ENCODE measurements around the gene RNF112.

Gene RNF112

DNA sequence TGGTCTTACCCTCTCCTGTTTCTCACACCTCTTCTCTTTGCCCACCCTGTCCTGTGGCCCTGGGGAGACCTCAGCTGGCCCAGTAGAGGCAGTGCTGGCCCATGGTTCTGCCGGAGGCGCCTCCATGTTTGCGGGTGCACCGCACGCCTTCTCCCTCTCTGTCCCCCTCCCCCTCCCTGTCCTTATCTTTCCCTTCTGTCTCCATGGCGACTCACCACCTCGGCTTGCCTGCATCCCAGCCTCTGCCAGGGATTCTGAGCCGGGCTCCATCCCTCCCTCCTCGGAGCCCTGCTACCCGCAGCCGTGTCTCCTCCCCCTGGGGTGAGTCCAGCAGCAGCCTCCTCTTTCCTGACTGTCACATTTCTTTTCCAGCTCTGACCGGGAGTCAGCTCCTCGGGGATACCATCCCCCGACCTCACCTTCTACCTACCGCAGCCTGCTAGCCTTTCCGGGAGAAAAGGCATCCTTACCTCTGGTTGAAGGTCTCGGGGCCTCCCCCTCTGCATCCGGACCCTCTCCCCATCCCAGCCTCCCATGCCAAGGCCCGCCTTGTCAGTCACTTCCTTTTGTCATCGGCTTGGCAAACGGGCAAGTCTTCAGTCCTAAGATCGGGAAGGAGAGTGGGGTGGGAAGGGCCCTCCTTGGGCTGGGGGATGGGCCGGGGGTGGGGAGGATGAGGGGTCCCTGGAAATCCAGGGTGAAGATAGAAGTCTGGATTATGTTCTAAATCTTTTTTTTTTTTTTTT lies at the start of gene RNF112:
Gene RNF112, plus strand, starts transcription at position 358 of the 746 bp plus-strand sequence. Its CDS starts 177 bp downstream, at position 535.
- DNase-seq (ENCODE audit: low read depth): no peak

GRCh38 chr17:19361326-19361725 lies 49.7 kb upstream of the RNF112 start:
- DNase-seq (ENCODE audit: low read depth): no peak

DNA sequence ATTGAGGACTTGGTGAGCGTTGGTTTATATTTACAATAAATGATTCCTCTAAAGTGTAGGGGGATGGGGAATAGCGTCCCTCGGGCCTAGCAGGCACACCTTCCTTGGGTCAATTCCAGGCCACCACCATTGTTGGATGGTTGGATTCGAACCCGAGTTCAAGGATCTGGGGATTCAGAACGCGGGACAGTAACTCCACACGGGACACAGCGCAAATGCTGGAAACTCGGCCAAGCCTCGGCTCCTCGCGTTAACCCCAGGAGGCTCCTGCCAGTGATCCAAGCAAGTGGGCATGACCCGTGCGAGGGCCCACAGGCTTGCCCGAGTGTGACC lies 49.1 kb upstream of the RNF112 start:
- no peak for DNase-seq (ENCODE audit: low read depth)

- peak; percentile 87 for DNase-seq (ENCODE audit: low read depth)
These were observed 48.5 kb upstream of the RNF112 start, which contains the start of gene B9D1 for GRCh38 chr17:19362277-19363113. Gene B9D1, minus strand, starts transcription at chr17:19362723. Its CDS starts 154 bp downstream, at chr17:19362569.

- DNase-seq (ENCODE audit: low read depth): no peak
These were observed 48.0 kb upstream of the RNF112 start for GRCh38 chr17:19363114-19363438.

DNA sequence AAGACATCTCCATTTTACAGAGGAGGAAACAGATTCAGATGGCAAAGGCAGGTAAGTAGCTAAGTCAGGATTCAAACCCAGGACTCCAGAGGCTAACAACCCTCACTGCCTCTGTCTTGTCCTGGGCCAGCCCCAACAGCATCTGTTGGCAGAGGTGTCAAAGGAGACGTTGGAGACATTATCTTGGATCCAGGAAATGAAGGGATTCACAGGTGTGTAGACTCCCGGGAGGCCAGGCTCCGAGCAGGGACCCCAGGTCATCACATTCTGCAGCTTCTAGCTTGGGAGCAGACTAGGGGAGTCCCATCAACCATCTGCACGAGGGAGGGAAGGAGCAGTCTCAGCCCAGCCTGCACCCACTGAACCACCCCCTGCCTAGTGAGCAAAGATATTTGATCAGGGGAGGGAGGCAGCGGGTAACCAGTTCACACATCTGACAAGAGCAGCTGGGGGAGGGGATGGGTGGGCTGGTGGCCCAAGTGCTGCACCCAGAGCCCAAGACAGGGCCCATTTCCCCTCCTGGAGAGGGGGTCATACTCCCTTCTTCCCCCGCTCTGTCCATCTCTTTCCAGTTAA lies 47.5 kb upstream of the RNF112 start:
- no peak for DNase-seq (ENCODE audit: low read depth)

DNA sequence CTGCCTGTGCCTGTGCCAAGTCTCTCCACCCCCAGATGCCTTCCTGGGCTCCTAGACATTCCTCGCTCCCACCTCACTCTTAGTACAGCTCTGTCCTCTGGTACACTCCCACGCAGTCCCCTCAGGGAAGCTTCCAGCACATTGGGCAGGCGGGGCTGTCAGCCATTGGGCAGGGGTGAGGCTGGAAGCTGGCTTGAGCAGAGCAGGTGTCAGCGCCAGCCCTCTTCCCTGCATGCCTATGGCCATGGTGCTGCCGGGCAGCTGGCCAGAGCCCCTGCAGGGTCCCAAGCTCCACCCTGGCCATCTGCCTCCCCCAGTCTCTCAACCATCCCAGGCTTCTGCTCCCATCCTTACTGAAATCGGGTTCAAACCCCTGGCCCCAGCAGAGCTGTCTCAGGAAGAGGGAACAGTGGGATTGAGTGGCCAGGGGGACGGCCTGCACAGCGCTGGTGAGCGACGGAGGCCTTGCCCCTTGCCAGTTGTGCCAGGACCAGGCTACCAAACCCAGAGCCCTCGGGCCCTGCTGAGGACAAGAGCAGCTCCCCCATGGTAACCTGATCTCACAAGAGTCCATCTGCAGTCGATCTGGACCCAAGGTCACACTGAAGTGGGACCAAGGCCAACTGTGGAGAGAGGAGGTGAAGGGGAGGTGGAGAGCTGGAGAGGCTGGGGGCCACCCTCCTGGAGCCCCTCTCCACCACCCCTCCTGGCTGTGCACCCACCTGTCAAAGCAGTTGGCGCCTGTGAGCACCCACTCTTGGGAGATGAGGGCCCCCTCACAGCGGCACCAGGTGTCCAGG lies 46.1 kb upstream of the RNF112 start:
- DNase-seq (ENCODE audit: low read depth): no peak

DNA sequence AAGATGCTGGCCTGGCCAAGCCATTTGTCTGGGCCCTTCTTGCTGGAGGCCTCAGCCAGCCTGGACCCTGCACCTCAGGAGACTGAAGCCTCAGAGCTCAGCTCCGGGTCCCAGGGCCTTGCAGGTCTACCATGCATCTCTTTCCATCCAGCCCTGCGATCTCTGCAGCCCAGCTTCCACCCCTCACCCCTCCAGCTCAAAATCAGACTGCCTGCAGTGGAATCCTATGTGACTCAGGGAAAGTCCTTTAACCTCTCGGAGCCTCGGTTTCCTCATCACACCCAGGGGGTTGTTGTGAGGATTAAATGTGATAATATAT lies 45.6 kb upstream of the RNF112 start:
- DNase-seq (ENCODE audit: low read depth): no peak

- DNase-seq (ENCODE audit: low read depth): no peak
These were observed 45.0 kb upstream of the RNF112 start for GRCh38 chr17:19365833-19366636.

- DNase-seq (ENCODE audit: low read depth): no peak
These were observed 44.4 kb upstream of the RNF112 start for GRCh38 chr17:19366637-19366972.

- DNase-seq (ENCODE audit: low read depth): no peak
These were observed 42.8 kb upstream of the RNF112 start for GRCh38 chr17:19368229-19368628.

- DNase-seq (ENCODE audit: low read depth): no peak
These were observed 41.8 kb upstream of the RNF112 start for GRCh38 chr17:19369107-19369778.

GRCh38 chr17:19369846-19370492 lies 41.1 kb upstream of the RNF112 start:
- no peak for DNase-seq (ENCODE audit: low read depth)

DNA sequence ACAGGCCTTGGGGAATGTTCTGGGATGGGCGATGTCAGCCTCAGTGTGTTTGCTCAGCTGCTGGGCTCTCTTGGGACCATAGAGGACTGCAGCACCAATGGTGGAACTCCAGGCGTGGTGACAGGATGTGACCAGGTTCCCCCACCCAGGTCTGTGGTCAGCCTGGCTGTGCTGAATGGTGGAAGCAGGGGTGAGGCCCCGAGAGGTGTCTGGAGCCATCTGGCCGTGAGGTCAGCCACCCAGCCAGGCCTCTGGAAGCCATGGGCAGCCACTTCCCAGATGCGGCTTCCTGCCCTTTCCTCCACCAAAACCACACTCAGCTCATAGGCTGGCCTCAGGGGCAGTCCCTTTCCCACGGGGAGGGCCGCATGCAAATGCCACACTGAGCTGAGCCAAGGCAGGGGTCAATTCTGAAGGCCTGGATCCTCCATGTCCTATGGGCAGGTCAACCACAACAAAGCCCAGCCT lies 40.5 kb upstream of the RNF112 start:
- no peak for DNase-seq (ENCODE audit: low read depth)

DNA sequence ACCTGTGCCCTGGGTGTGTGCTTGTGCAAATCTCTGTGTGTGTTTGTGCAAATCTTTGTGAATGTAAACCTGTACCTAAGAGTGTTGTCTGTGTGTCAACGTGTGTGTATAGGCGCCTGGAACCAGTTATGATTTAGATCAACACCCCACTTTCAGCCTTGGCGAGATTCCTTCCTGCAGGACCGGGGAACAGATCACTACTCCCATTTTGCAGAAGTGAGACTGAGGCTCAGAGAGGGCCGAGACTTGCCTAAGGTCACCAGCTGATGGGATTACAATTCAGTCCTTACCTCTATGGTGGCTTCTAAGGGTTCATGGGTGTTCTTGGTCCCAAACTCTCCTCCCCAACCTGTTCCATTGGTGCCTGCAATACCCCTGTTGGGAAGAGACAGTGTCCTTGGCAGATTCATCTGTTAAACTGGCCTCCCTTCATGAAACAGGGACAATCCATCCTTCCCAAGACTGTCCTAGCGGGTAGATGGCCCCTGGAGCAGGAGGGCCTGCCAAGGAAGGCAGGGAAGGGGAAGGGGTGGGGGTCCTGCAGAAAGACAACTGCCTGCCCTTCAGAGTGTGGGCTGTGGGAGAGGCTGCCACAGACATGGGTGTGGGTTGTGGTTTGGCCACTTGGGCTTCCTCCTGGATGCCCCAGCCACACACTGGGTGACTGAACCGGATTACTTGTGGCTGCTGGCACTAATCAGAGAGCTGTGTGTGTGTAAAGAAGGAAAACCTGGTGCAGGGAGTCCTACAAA lies 39.6 kb upstream of the RNF112 start:
- DNase-seq (ENCODE audit: low read depth): no peak

GRCh38 chr17:19372011-19372370 lies 39.0 kb upstream of the RNF112 start:
- no peak for DNase-seq (ENCODE audit: low read depth)

- DNase-seq (ENCODE audit: low read depth): no peak
These were observed 38.6 kb upstream of the RNF112 start for GRCh38 chr17:19372439-19372838.

DNA sequence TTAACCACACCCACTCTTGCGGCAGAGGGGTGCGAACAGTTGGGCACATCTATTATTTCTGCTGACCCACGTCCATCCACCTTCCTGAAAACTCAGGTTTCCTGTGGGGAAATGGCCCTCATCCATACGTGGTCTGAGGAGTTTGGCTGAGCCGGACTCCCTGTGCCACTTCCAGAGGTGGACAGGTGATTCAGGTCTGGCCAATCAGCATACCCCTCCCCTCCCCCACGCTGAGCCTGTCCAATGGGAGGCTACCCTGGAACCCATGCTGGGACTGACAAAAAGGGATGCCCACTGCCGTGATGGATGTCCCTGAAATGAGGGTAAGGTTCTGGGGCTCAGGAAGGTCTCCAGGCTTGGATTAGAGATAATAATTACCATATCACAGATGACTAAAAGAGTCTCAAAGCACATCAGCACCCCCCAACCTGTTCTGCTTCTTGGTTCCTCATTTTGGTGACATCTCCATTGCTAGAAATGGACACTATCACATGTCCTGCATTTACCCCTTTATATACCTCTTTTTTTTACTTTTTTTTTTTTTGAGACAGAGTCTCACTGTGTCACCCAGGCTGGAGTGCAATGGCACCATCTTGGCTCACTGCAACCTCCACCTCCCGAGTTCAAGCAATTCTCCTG lies 38.0 kb upstream of the RNF112 start:
- no peak for DNase-seq (ENCODE audit: low read depth)

DNA sequence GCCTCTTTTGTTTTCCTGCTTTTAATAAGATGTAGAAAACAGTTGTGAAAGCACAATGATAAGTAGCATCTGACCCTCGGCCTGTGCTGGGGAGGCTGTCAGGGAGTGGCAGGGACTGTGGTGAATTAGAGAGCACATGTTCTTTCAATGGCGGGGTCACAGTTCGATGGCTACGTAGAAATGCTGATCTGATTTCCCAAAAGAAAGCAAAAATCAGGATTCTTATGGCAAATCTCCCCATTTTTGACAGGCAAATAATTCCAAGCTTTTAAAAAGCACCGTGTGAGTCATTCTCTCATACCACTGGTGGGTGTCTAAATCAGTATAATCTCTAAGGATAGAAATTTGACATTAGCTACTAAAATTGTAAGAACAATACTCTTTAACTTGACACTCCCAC lies 36.9 kb upstream of the RNF112 start:
- no peak for DNase-seq (ENCODE audit: low read depth)

All from stimulated activated CD8-positive, alpha-beta memory T cell treated with anti-CD3 and anti-CD28 coated beads, Interleukin-7, amount 100 ng/mL, for 24 hours (primary cell).